ENCODE results near the gene DLGAP3.
"Not testable (repeated sequence)": the region's sequence is repeated elsewhere in the genome, so short reads cannot be mapped to it uniquely, and the experiment has no call there.

DLGAP3 gene

DNA sequence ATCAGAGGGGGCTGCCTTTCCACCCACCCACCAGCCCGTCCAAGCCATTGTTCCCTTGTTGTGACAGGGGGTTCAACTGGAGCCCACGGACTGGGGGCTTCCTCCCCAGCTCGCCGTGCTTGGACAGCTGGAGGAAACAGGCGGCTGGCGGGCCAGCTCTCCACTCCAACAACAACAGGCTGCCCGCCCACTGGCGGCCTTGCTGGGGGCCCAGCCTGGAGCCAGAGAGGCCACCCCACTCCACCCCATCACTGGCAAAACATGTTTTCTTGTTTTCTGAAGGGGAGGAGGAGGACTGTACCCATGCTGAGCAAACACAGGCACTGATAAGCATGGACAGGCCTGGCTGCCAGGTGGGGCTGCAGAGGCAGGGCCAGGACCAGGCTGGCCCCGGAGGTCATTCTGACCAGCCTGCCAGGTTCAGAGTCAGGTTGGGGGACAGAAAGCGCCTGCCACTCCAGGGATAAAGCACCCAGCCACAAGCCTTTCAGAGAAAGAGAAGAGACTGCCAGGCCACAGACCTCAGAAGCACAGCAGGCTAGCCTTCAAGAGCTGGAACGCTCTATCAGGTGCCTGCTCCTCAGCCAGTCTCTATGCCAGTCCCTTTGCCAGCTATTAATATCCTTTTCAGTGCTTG lies 103.9 kb downstream of the DLGAP3 start:
- no peak for DNase-seq (ENCODE audit: extremely low spot score)
- POLR2A ChIA-PET: no interaction called here
- CTCF ChIA-PET: interaction anchor here (0.6 kb wide), 1 partner anchor 380 kb away, joined by 3 read pairs; no protein-coding TSS in a partner anchor
- TF ChIP-seq HDGF (IDR thresholded peaks at IDR 0.05; ENCODE audit: borderline replicate concordance): no peak
- TF ChIP-seq FOXA1 (IDR thresholded peaks at IDR 0.05): no peak
- no peak for TF ChIP-seq L3MBTL2 (conservative IDR thresholded peaks at IDR 0.05)
- no peak for TF ChIP-seq ARNT (IDR thresholded peaks at IDR 0.05)
- no peak for TF ChIP-seq SUZ12 (IDR thresholded peaks at IDR 0.05)
- no peak for TF ChIP-seq CTBP1 (IDR thresholded peaks at IDR 0.05; ENCODE audit: borderline replicate concordance)
- no peak for TF ChIP-seq FOXM1 (IDR thresholded peaks at IDR 0.05; ENCODE audit: borderline replicate concordance)
- no peak for TF ChIP-seq LEF1 (IDR thresholded peaks at IDR 0.05; ENCODE audit: borderline replicate concordance)
- no peak for TF ChIP-seq ZNF384 (IDR thresholded peaks at IDR 0.05)
- no peak for TF ChIP-seq FOXK2 (IDR thresholded peaks at IDR 0.05)
- no peak for TF ChIP-seq TARDBP (IDR thresholded peaks at IDR 0.05)
- TF ChIP-seq NFRKB (IDR thresholded peaks at IDR 0.05): no peak
- TF ChIP-seq BHLHE40 (IDR thresholded peaks at IDR 0.05; ENCODE audit: borderline replicate concordance): no peak
- no peak for TF ChIP-seq SP1 (IDR thresholded peaks at IDR 0.05)
- TF ChIP-seq ELF4 (IDR thresholded peaks at IDR 0.05): no peak

DNA sequence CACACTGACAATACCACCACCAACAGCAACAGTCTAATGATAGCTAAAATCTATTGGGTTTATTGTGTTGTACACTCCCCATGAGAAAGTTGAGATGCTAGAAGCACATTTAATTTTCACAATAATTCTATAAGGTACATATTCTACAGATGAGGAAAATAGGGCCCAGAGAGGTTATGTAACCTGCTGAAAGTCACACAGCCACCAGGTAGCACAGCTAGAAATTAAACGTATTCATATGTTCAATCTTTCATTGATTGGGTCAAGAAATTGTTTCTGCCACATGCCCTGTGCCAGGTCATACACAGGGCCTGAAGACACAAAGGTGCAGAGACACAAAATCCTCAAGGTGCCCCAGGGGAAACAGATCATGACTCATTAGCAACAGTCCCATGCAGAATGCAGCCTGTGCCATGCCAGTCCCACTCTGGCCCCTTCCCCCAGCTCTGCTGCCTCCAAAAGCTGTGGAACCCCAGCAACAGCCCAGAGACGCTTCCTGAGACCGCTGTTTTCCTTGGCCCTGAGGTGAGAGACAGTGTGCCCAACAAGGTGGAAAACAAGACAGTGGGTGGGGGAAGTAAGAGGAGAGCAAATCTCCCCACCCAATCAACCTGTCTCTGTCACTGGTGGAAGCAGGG lies 104.5 kb downstream of the DLGAP3 start:
- DNase-seq (ENCODE audit: extremely low spot score): no peak
- ChIA-PET POLR2A (no interaction called here), CTCF (no interaction called here)
- TF ChIP-seq TARDBP (IDR thresholded peaks at IDR 0.05) (no peak), CTBP1 (IDR thresholded peaks at IDR 0.05; ENCODE audit: borderline replicate concordance) (no peak), FOXM1 (IDR thresholded peaks at IDR 0.05; ENCODE audit: borderline replicate concordance) (no peak), ARNT (IDR thresholded peaks at IDR 0.05) (no peak), HDGF (IDR thresholded peaks at IDR 0.05; ENCODE audit: borderline replicate concordance) (no peak), L3MBTL2 (conservative IDR thresholded peaks at IDR 0.05) (no peak), NFRKB (IDR thresholded peaks at IDR 0.05) (no peak), SP1 (IDR thresholded peaks at IDR 0.05) (no peak), ELF4 (IDR thresholded peaks at IDR 0.05) (no peak), ZNF384 (IDR thresholded peaks at IDR 0.05) (no peak)

GRCh38 chr1:34822202-34822601 lies 107.2 kb downstream of the DLGAP3 start:
- DNase-seq (ENCODE audit: extremely low spot score): no peak
- POLR2A ChIA-PET: no interaction called here
- CTCF ChIA-PET: no interaction called here
- TF ChIP-seq BHLHE40 (IDR thresholded peaks at IDR 0.05; ENCODE audit: borderline replicate concordance) (no peak), NFRKB (IDR thresholded peaks at IDR 0.05) (no peak), TARDBP (IDR thresholded peaks at IDR 0.05) (no peak), FOXM1 (IDR thresholded peaks at IDR 0.05; ENCODE audit: borderline replicate concordance) (no peak), SP1 (IDR thresholded peaks at IDR 0.05) (no peak), LEF1 (IDR thresholded peaks at IDR 0.05; ENCODE audit: borderline replicate concordance) (no peak), FOXA1 (IDR thresholded peaks at IDR 0.05) (no peak), L3MBTL2 (conservative IDR thresholded peaks at IDR 0.05) (no peak), HDGF (IDR thresholded peaks at IDR 0.05; ENCODE audit: borderline replicate concordance) (no peak), PKNOX1 (IDR thresholded peaks at IDR 0.05) (no peak), CTBP1 (IDR thresholded peaks at IDR 0.05; ENCODE audit: borderline replicate concordance) (no peak), ARNT (IDR thresholded peaks at IDR 0.05) (no peak), FOXK2 (IDR thresholded peaks at IDR 0.05) (no peak), ELF4 (IDR thresholded peaks at IDR 0.05) (no peak), ZNF384 (IDR thresholded peaks at IDR 0.05) (no peak), SUZ12 (IDR thresholded peaks at IDR 0.05) (no peak)

- POLR2A ChIA-PET; DNase-seq (ENCODE audit: extremely low spot score); CTCF ChIA-PET: not testable (repeated sequence)
Measured at GRCh38 chr1:34818862-34819261, 110.6 kb downstream of the DLGAP3 start.

DNA sequence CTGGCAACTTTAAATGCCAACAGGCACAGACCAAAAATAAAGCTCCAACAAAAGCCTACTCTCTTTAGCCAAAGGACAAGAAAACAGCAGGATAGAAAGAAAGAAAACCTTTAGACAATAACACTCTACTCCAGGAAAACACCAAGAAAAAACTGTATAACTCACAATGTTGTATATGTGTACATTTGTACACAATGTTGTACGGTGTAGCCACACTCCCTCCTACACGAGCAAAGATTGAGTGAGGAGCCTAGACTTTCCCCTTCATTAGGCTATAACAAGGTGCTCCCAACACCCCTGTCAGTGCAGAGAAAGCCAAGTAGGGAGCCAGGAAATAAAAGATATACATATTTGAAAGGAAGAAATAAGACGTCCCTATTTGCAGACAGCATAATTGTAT lies 112.7 kb downstream of the DLGAP3 start:
- TF ChIP-seq FOXK2 (IDR thresholded peaks at IDR 0.05) (no peak), ELF4 (IDR thresholded peaks at IDR 0.05) (no peak), FOXM1 (IDR thresholded peaks at IDR 0.05; ENCODE audit: borderline replicate concordance) (no peak), NFRKB (IDR thresholded peaks at IDR 0.05) (no peak), BHLHE40 (IDR thresholded peaks at IDR 0.05; ENCODE audit: borderline replicate concordance) (no peak), HDGF (IDR thresholded peaks at IDR 0.05; ENCODE audit: borderline replicate concordance) (no peak), LEF1 (IDR thresholded peaks at IDR 0.05; ENCODE audit: borderline replicate concordance) (no peak), ARNT (IDR thresholded peaks at IDR 0.05) (no peak), SUZ12 (IDR thresholded peaks at IDR 0.05) (no peak), FOXA1 (IDR thresholded peaks at IDR 0.05) (no peak), ZNF384 (IDR thresholded peaks at IDR 0.05) (no peak), SP1 (IDR thresholded peaks at IDR 0.05) (no peak), PKNOX1 (IDR thresholded peaks at IDR 0.05) (no peak), CTBP1 (IDR thresholded peaks at IDR 0.05; ENCODE audit: borderline replicate concordance) (no peak), TARDBP (IDR thresholded peaks at IDR 0.05) (no peak)
- DNase-seq (ENCODE audit: extremely low spot score): no peak
- ChIA-PET POLR2A (no interaction called here), CTCF (no interaction called here)

GRCh38 chr1:34816332-34816731 lies 113.1 kb downstream of the DLGAP3 start:
- CTCF ChIA-PET: interaction anchor here (0.7 kb wide), 1 partner anchor 25 kb away, joined by 4 read pairs; no protein-coding TSS in a partner anchor
- POLR2A ChIA-PET: no interaction called here
- TF ChIP-seq SUZ12 (IDR thresholded peaks at IDR 0.05): no peak
- no peak for DNase-seq (ENCODE audit: extremely low spot score)

Measured in HEK293T (cell line).